Measurements from ENCODE around the gene CBFA2T2.

CBFA2T2 gene

GRCh38 chr20:33443006-33443511 lies 46.8 kb upstream of the CBFA2T2 start:
- H3K9me3 ChIP-seq (ENCODE audit: insufficient read depth, low read depth, low read length), result no peaks in the 10 kb centered on the region
- peaks cover 2 to 6% of the 10 kb centered on the region in 2 experiments for H3K4me1 ChIP-seq (ENCODE audit: control insufficient read depth in 1 of 2, insufficient read depth in 2 of 2, low read length in 2 of 2)
- no peak overlapping the region for H4K91ac ChIP-seq (ENCODE audit: low read depth, low read length)
- H3K79me1 ChIP-seq (ENCODE audit: low read length), result no peaks in the 10 kb centered on the region
- H3K4me2 ChIP-seq (ENCODE audit: low read length), result peak overlapping the region; percentile 87
- no CpG with 5 or more reads among the region's 45 CpGs for whole genome bisulfite sequencing (ENCODE audit: extremely low coverage, insufficient coverage, insufficient read length)
- H4K12ac ChIP-seq (ENCODE audit: low read depth, low read length), result no peak overlapping the region
- H3K9ac ChIP-seq (ENCODE audit: low read length), result no peak overlapping the region
- no peaks in the 10 kb centered on the region for H3K36me3 ChIP-seq (ENCODE audit: control insufficient read depth in 1 of 2, insufficient read depth in 2 of 2, low read length in 2 of 2)
- no peak overlapping the region for H2AK5ac ChIP-seq (ENCODE audit: low read length)
- H2BK120ac ChIP-seq (ENCODE audit: insufficient read depth, low read length, poor library complexity), result no peak overlapping the region
- DNase-seq, result peak in 1 of 2 donors; percentile 20
- no peaks in the 10 kb centered on the region for H3K79me2 ChIP-seq (ENCODE audit: control insufficient read depth, insufficient read depth, low read length, poor library complexity)
- no peak overlapping the region for H3K18ac ChIP-seq (ENCODE audit: low read length)
- peak overlapping the region; percentile 80 for H3K4me3 ChIP-seq (ENCODE audit: low read depth, low read length)
- H3K14ac ChIP-seq (ENCODE audit: low read length), result no peak overlapping the region
- no peak overlapping the region for H3K27ac ChIP-seq (ENCODE audit: low read depth, low read length)
- peak overlapping the region; percentile 72 for H2AFZ ChIP-seq (ENCODE audit: insufficient read depth, low read length, poor library complexity)
- no peak overlapping the region for H4K8ac ChIP-seq (ENCODE audit: low read depth, low read length)
- no peak overlapping the region for H3K4ac ChIP-seq (ENCODE audit: low read depth, low read length)
- no peak overlapping the region for H3K23ac ChIP-seq (ENCODE audit: low read length)
- H3K27me3 ChIP-seq (ENCODE audit: insufficient read depth, low read length), result peaks cover 10% of the 10 kb centered on the region
- no peak overlapping the region for H2BK12ac ChIP-seq (ENCODE audit: low read length)
- no peak overlapping the region for H2BK5ac ChIP-seq (ENCODE audit: low read depth, low read length, poor library complexity)

- no peak within 1 kb of the TSS for H2BK12ac ChIP-seq (ENCODE audit: low read length)
- H3K79me2 ChIP-seq (ENCODE audit: control insufficient read depth, insufficient read depth, low read length, poor library complexity), result no peaks in the 10 kb centered on the region
- peak within 1 kb of the TSS; percentile 87 for H3K4me2 ChIP-seq (ENCODE audit: low read length)
- H3K4ac ChIP-seq (ENCODE audit: low read depth, low read length), result no peak within 1 kb of the TSS
- H3K27ac ChIP-seq (ENCODE audit: low read depth, low read length), result no peak within 1 kb of the TSS
- peak; percentile 83 to 85 for DNase-seq
- H3K4me1 ChIP-seq (ENCODE audit: control insufficient read depth in 1 of 2, insufficient read depth in 2 of 2, low read length in 2 of 2), result peaks cover 2 to 6% of the 10 kb centered on the region in 2 experiments
- no peak within 1 kb of the TSS for H2AK5ac ChIP-seq (ENCODE audit: low read length)
- peaks cover 12% of the 10 kb centered on the region for H3K27me3 ChIP-seq (ENCODE audit: insufficient read depth, low read length)
- H3K23ac ChIP-seq (ENCODE audit: low read length), result no peak within 1 kb of the TSS
- H2BK120ac ChIP-seq (ENCODE audit: insufficient read depth, low read length, poor library complexity), result no peak within 1 kb of the TSS
- no peaks in the 10 kb centered on the region for H3K9me3 ChIP-seq (ENCODE audit: insufficient read depth, low read depth, low read length)
- no peak within 1 kb of the TSS for H2BK5ac ChIP-seq (ENCODE audit: low read depth, low read length, poor library complexity)
- peak within 1 kb of the TSS; percentile 33 for H3K18ac ChIP-seq (ENCODE audit: low read length)
- H2AFZ ChIP-seq (ENCODE audit: insufficient read depth, low read length, poor library complexity), result peak within 1 kb of the TSS; percentile 72
- no peak within 1 kb of the TSS for H4K12ac ChIP-seq (ENCODE audit: low read depth, low read length)
- no CpG with 5 or more reads among the region's 75 CpGs for WGBS (ENCODE audit: extremely low coverage, insufficient coverage, insufficient read length)
- no peaks in the 10 kb centered on the region for H3K79me1 ChIP-seq (ENCODE audit: low read length)
- no peaks in the 10 kb centered on the region for H3K36me3 ChIP-seq (ENCODE audit: control insufficient read depth in 1 of 2, insufficient read depth in 2 of 2, low read length in 2 of 2)
- peak within 1 kb of the TSS; percentile 80 for H3K4me3 ChIP-seq (ENCODE audit: low read depth, low read length)
- peak within 1 kb of the TSS; percentile 30 for H4K8ac ChIP-seq (ENCODE audit: low read depth, low read length)
- H4K91ac ChIP-seq (ENCODE audit: low read depth, low read length), result no peak within 1 kb of the TSS
- H3K14ac ChIP-seq (ENCODE audit: low read length), result no peak within 1 kb of the TSS
- no peak within 1 kb of the TSS for H3K9ac ChIP-seq (ENCODE audit: low read length)
These were observed 46.2 kb upstream of the CBFA2T2 start, which contains the start of gene SNTA1 for GRCh38 chr20:33443512-33444239. Gene SNTA1, minus strand, starts transcription at chr20:33443763. Its CDS starts 143 bp downstream, at chr20:33443620.

GRCh38 chr20:33444797-33445560 lies 44.9 kb upstream of the CBFA2T2 start:
- no peak overlapping the region for H2BK12ac ChIP-seq (ENCODE audit: low read length)
- no peak overlapping the region for H3K27ac ChIP-seq (ENCODE audit: low read depth, low read length)
- H3K9ac ChIP-seq (ENCODE audit: low read length), result no peak overlapping the region
- H3K4ac ChIP-seq (ENCODE audit: low read depth, low read length), result no peak overlapping the region
- H3K23ac ChIP-seq (ENCODE audit: low read length), result no peak overlapping the region
- no peak overlapping the region for H2BK120ac ChIP-seq (ENCODE audit: insufficient read depth, low read length, poor library complexity)
- H3K9me3 ChIP-seq (ENCODE audit: insufficient read depth, low read depth, low read length), result no peaks in the 10 kb centered on the region
- no peak overlapping the region for H2AK5ac ChIP-seq (ENCODE audit: low read length)
- no peak overlapping the region for H3K4me2 ChIP-seq (ENCODE audit: low read length)
- no peak overlapping the region for H3K14ac ChIP-seq (ENCODE audit: low read length)
- no peak overlapping the region for H4K12ac ChIP-seq (ENCODE audit: low read depth, low read length)
- peaks cover 2 to 6% of the 10 kb centered on the region in 2 experiments for H3K4me1 ChIP-seq (ENCODE audit: control insufficient read depth in 1 of 2, insufficient read depth in 2 of 2, low read length in 2 of 2)
- H3K18ac ChIP-seq (ENCODE audit: low read length), result no peak overlapping the region
- no peak overlapping the region for H4K91ac ChIP-seq (ENCODE audit: low read depth, low read length)
- no peak overlapping the region for H3K4me3 ChIP-seq (ENCODE audit: low read depth, low read length)
- no peaks in the 10 kb centered on the region for H3K79me2 ChIP-seq (ENCODE audit: control insufficient read depth, insufficient read depth, low read length, poor library complexity)
- no peak overlapping the region for H2BK5ac ChIP-seq (ENCODE audit: low read depth, low read length, poor library complexity)
- H3K36me3 ChIP-seq (ENCODE audit: control insufficient read depth in 1 of 2, insufficient read depth in 2 of 2, low read length in 2 of 2), result no peaks in the 10 kb centered on the region
- DNase-seq, result peak; percentile 67 to 85
- no CpG with 5 or more reads among the region's 4 CpGs for WGBS (ENCODE audit: extremely low coverage, insufficient coverage, insufficient read length)
- H3K27me3 ChIP-seq (ENCODE audit: insufficient read depth, low read length), result peaks cover 12% of the 10 kb centered on the region
- H3K79me1 ChIP-seq (ENCODE audit: low read length), result no peaks in the 10 kb centered on the region
- H2AFZ ChIP-seq (ENCODE audit: insufficient read depth, low read length, poor library complexity), result no peak overlapping the region
- H4K8ac ChIP-seq (ENCODE audit: low read depth, low read length), result no peak overlapping the region

DNA sequence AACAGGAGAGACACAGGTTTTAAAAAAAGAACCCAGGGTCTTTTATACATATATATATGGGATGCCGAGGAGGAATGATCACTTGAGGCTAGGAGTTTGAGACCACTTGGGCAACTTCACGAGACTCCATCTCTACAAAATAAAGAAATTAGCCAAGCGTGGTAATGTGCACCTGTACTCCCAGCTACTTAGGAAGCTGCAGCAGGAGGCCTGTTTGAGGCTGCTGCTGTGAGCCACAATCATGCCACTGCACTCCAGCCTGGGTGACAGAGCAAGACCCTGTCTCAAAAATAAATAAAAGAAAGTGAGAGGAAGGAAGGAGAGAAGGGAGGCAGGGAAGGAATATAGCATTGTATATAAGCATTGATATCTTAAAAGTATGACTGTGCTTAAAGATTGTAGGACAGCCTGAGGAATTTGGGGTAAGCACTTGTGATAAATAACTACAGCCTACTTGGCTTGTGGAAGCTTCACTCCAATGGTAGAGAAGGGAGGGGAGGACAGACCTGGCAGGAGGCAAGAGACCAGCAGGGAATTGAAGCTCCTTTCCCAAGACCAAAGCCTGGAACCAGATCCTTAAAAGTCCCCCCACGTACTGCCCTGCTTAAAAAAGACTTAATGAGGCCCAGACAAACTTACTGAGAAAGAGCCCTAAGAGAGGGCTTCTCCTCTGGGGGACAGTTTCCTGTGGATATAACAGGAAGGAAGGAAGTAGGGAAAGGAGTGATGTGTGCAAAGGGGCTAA lies 43.8 kb upstream of the CBFA2T2 start:
- H3K79me2 ChIP-seq (ENCODE audit: control insufficient read depth, insufficient read depth, low read length, poor library complexity), result no peaks in the 10 kb centered on the region
- H3K9me3 ChIP-seq (ENCODE audit: insufficient read depth, low read depth, low read length), result no peaks in the 10 kb centered on the region
- no peak overlapping the region for H4K12ac ChIP-seq (ENCODE audit: low read depth, low read length)
- H2AK5ac ChIP-seq (ENCODE audit: low read length), result no peak overlapping the region
- H2BK120ac ChIP-seq (ENCODE audit: insufficient read depth, low read length, poor library complexity), result no peak overlapping the region
- no peak overlapping the region for H2BK12ac ChIP-seq (ENCODE audit: low read length)
- no peak overlapping the region for H3K18ac ChIP-seq (ENCODE audit: low read length)
- no peak overlapping the region for H3K9ac ChIP-seq (ENCODE audit: low read length)
- H2AFZ ChIP-seq (ENCODE audit: insufficient read depth, low read length, poor library complexity), result no peak overlapping the region
- WGBS (ENCODE audit: extremely low coverage, insufficient coverage, insufficient read length), result no CpG with 5 or more reads among the region's 4 CpGs
- H3K23ac ChIP-seq (ENCODE audit: low read length), result no peak overlapping the region
- no peak overlapping the region for H3K14ac ChIP-seq (ENCODE audit: low read length)
- H3K4me2 ChIP-seq (ENCODE audit: low read length), result no peak overlapping the region
- no peak overlapping the region for H3K27ac ChIP-seq (ENCODE audit: low read depth, low read length)
- H4K8ac ChIP-seq (ENCODE audit: low read depth, low read length), result no peak overlapping the region
- H3K4me1 ChIP-seq (ENCODE audit: control insufficient read depth in 1 of 2, insufficient read depth in 2 of 2, low read length in 2 of 2), result peaks cover 2 to 6% of the 10 kb centered on the region in 2 experiments
- no peak for DNase-seq
- H4K91ac ChIP-seq (ENCODE audit: low read depth, low read length), result no peak overlapping the region
- no peak overlapping the region for H2BK5ac ChIP-seq (ENCODE audit: low read depth, low read length, poor library complexity)
- H3K27me3 ChIP-seq (ENCODE audit: insufficient read depth, low read length), result peaks cover 12% of the 10 kb centered on the region
- H3K4ac ChIP-seq (ENCODE audit: low read depth, low read length), result no peak overlapping the region
- no peaks in the 10 kb centered on the region for H3K79me1 ChIP-seq (ENCODE audit: low read length)
- no peaks in the 10 kb centered on the region for H3K36me3 ChIP-seq (ENCODE audit: control insufficient read depth in 1 of 2, insufficient read depth in 2 of 2, low read length in 2 of 2)
- no peak overlapping the region for H3K4me3 ChIP-seq (ENCODE audit: low read depth, low read length)

All from trophoblast cell (in vitro differentiated cells and primary cell).